SU-DHL-6 (cell line): ENCODE data around the gene TAS2R43.

Experiments used
- CTCF ChIP-seq: fragments of 200-600 bp; sonication (generic); IDR thresholded peaks from one replicate; pipeline ENCODE4 v1.5.1; 2017; ENCODE audit warnings: antibody characterized with exemption, mild to moderate bottlenecking, low read length, moderate library complexity; ENCODE audit not compliant: insufficient read depth, poor library complexity, severe bottlenecking
- EZH2phosphoT487 ChIP-seq: fragments of 200-600 bp; sonication (generic), shearing (Covaris generic); conservative IDR thresholded peaks from 2 replicates; pipeline ENCODE4 v1.6.1; 2018; ENCODE audit warnings: mild to moderate bottlenecking, antibody characterized with exemption, low read length, moderate library complexity, mixed read lengths

GRCh38 chr12:11092128-11092527 is at the start of gene TAS2R43:
- no peak for TF ChIP-seq CTCF
- no peak for TF ChIP-seq EZH2phosphoT487
